Activated B cell treated with CpG ODN at 0.5 μM for 24 hours (primary cell): ENCODE results near the gene ELL. TPM values are rescaled to one million over a fixed set of nuclear protein-coding genes. Genes with fewer than 3 reads are reported as not detected.

Source experiments
- ATAC-seq: fragments of 200-7000 bp; cut with Tn5 transposase; one replicate; pipeline ENCODE4 v1.10.0; 2021; ENCODE audit warnings: low read depth, mild to moderate bottlenecking, moderate library complexity
- CTCF ChIA-PET: fragments of 350-600 bp; sonication (Branson Sonifier 250); formaldehyde crosslinking; loops from one replicate; lab custom pipeline; 2021; ENCODE audit warnings: antibody characterized with exemption; lab: Charles Lee
- POLR2A ChIA-PET: fragments of 350-600 bp; sonication (Branson Sonifier 250); formaldehyde crosslinking; loops from one replicate; lab custom pipeline; 2021; ENCODE audit warnings: antibody characterized with exemption; lab: Charles Lee
- DNase-seq: peaks from one replicate; pipeline ENCODE4 v3.0.0; 2022
- H3K27ac Mint-ChIP-seq: one replicate; pipeline ENCODE4 v1.8.0; 2020; ENCODE audit warnings: mixed read lengths
- H3K27me3 Mint-ChIP-seq: one replicate; pipeline ENCODE4 v1.8.0; 2021; ENCODE audit warnings: mixed read lengths
- H3K36me3 Mint-ChIP-seq: one replicate; pipeline ENCODE4 v1.8.0; 2021; ENCODE audit warnings: low read depth, mixed read lengths
- H3K4me1 Mint-ChIP-seq: one replicate; pipeline ENCODE4 v1.8.0; 2021; ENCODE audit warnings: mixed read lengths
- H3K4me3 Mint-ChIP-seq: one replicate; pipeline ENCODE4 v1.8.0; 2020; ENCODE audit warnings: mild to moderate bottlenecking, mixed read lengths
- H3K9me3 Mint-ChIP-seq: one replicate; pipeline ENCODE4 v1.8.0; 2020; ENCODE audit warnings: mixed read lengths
- intact Hi-C: fragments of 100-400 bp; cut with micrococcal nuclease; formaldehyde crosslinking; loops from one replicate; pipeline ENCODE4 v1.15.1; 2024
- total RNA-seq: library from RNA; stranded (reverse); gene quantifications from 2 replicates; pipeline ENCODE4 v1.2.3, GENCODE V29; 2022
- TF ChIP-seq, protein P1 (sequence below): fragments of 200-600 bp; IDR thresholded peaks from one replicate; pipeline ENCODE4 v1.8.0; 2022; ENCODE audit warnings: antibody characterized with exemption, mild to moderate bottlenecking

Gene ELL
- total RNA-seq, 1 donor from 2014 or later: 32.6 TPM

DNA sequence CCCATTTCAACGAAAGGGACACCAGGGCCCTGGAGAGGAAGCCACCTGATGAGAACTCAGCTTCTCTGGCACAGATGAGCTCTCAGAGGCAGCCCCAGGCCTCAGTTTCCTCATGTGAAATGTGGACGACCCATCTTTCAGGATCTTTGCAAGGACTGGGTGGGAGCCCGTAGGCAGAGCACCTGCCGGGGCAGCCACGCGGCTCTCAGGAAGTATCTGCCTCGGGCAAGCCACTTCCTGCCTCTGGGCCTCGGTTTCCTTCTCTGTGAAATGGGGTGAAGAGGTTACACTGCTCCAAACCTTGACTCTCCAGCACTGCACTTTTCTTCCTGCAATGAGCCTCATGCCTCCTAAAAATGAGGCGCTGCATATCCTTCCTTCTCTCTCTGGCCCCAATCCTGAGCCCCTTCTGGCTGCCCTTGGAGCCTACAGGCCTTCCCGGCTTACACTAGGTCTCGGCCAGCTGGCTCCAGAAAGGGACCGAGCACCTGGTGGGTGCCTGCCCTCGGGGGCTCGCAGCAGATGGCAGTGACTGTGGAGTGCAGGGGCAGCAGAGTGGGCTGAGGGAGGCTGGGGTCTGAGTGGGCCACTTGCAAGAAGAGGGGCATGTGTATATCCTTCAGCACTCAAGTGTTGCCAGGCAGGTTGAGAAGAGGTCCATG is 99.2 kb downstream of the ELL start:
- POLR2A ChIA-PET: interaction anchor here (0.5 to 7.2 kb wide), 2 partner anchors 97 to 142 kb away, joined by 3 to 47 read pairs; partner anchors contain the start of gene JUND
- CTCF ChIA-PET: interaction anchor here (0.6 kb wide), 1 partner anchor 11 kb away, joined by 4 read pairs; no protein-coding TSS in a partner anchor
- ATAC-seq (no peak), DNase-seq (no peak)
- no peak overlapping the region for H3K4me3 Mint-ChIP-seq
- TF ChIP-seq, protein P1, sequence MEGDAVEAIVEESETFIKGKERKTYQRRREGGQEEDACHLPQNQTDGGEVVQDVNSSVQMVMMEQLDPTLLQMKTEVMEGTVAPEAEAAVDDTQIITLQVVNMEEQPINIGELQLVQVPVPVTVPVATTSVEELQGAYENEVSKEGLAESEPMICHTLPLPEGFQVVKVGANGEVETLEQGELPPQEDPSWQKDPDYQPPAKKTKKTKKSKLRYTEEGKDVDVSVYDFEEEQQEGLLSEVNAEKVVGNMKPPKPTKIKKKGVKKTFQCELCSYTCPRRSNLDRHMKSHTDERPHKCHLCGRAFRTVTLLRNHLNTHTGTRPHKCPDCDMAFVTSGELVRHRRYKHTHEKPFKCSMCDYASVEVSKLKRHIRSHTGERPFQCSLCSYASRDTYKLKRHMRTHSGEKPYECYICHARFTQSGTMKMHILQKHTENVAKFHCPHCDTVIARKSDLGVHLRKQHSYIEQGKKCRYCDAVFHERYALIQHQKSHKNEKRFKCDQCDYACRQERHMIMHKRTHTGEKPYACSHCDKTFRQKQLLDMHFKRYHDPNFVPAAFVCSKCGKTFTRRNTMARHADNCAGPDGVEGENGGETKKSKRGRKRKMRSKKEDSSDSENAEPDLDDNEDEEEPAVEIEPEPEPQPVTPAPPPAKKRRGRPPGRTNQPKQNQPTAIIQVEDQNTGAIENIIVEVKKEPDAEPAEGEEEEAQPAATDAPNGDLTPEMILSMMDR: no peak
- no peaks in the 10 kb centered on the region for H3K36me3 Mint-ChIP-seq
- intact Hi-C loops: no loop called here
- H3K9me3 Mint-ChIP-seq: no peaks in the 10 kb centered on the region
- H3K27ac Mint-ChIP-seq: no peak overlapping the region
- H3K27me3 Mint-ChIP-seq: peaks cover 11% of the 10 kb centered on the region
- H3K4me1 Mint-ChIP-seq: peaks cover 56% of the 10 kb centered on the region

DNA sequence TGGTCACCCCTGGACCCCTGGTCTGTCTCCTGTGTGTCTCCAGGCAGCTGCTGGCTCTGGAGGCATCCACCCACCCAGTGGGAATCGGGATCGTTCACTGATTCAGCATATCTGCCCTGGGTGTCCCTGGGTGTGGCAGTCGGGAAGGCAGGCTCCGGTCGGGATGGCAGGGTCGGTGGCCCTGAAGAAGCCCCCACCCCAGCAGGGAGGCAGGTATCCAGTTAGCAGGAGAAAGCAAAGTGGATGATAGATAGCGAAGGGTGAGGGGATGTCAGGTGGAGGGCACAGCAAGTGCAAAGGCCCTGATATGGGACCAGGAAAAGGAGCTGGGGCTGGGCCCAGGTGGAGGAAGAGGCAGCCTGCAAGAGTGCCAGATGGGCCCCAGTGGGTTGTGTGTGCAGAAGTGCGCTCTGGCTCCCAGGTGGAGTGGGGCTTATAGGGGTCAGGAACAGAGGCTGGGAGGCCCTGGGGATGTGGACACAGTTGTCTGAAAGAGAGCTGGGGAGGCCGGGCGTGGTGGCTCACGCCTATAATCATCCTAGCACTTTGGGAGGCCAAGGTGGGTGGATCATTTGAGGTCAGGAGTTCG is 100.4 kb downstream of the ELL start:
- CTCF ChIA-PET: interaction anchor here (3.0 kb wide), 1 partner anchor 143 kb away, joined by 16 read pairs; no protein-coding TSS in a partner anchor
- Mint-ChIP-seq H3K27ac (no peak overlapping the region), H3K4me3 (no peak overlapping the region), H3K4me1 (peaks cover 64% of the 10 kb centered on the region), H3K27me3 (peaks cover 18% of the 10 kb centered on the region), H3K36me3 (no peaks in the 10 kb centered on the region), H3K9me3 (no peaks in the 10 kb centered on the region)
- TF ChIP-seq, protein P1: no peak
- no peak for ATAC-seq
- intact Hi-C loops: no loop called here
- POLR2A ChIA-PET: interaction anchor here (0.5 to 7.2 kb wide), 3 partner anchors 11 to 141 kb away, joined by 3 to 47 read pairs (median 11); partner anchors contain the start of gene JUND
- DNase-seq: no peak

DNA sequence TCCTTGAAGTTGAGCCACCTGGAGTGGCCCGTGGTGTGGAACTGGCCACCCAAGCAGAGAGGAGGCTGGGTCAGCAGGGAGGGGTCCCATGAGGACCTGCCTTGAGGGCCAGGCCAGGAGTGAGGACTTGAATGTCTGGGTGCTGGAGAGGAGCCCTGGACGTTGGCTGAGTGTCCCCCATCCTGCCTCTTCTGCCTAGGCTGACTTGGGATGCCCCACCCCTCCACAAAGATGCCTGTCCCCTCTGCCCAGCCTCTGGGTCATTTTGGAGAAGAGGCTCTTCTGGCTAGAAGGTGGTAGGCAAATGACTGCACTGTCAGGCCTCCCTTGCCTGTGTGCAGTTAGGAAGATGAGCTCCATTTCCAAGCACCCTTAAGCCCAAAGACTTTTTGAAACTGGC is 100.9 kb downstream of the ELL start:
- peaks cover 24% of the 10 kb centered on the region for H3K27me3 Mint-ChIP-seq
- no peak overlapping the region for H3K27ac Mint-ChIP-seq
- peak overlapping the region; percentile 32 for H3K4me3 Mint-ChIP-seq
- DNase-seq: no peak
- ChIA-PET POLR2A (interaction anchor here (0.5 to 7.2 kb wide), 4 partner anchors 11 to 141 kb away, joined by 3 to 47 read pairs (median 7); partner anchors contain the start of gene JUND), CTCF (interaction anchor here (3.0 kb wide), 1 partner anchor 142 kb away, joined by 16 read pairs; no protein-coding TSS in a partner anchor)
- no peak for ATAC-seq
- H3K36me3 Mint-ChIP-seq: no peaks in the 10 kb centered on the region
- H3K9me3 Mint-ChIP-seq: no peaks in the 10 kb centered on the region
- intact Hi-C loops: no loop called here
- TF ChIP-seq, protein P1: no peak
- H3K4me1 Mint-ChIP-seq: peaks cover 65% of the 10 kb centered on the region

DNA sequence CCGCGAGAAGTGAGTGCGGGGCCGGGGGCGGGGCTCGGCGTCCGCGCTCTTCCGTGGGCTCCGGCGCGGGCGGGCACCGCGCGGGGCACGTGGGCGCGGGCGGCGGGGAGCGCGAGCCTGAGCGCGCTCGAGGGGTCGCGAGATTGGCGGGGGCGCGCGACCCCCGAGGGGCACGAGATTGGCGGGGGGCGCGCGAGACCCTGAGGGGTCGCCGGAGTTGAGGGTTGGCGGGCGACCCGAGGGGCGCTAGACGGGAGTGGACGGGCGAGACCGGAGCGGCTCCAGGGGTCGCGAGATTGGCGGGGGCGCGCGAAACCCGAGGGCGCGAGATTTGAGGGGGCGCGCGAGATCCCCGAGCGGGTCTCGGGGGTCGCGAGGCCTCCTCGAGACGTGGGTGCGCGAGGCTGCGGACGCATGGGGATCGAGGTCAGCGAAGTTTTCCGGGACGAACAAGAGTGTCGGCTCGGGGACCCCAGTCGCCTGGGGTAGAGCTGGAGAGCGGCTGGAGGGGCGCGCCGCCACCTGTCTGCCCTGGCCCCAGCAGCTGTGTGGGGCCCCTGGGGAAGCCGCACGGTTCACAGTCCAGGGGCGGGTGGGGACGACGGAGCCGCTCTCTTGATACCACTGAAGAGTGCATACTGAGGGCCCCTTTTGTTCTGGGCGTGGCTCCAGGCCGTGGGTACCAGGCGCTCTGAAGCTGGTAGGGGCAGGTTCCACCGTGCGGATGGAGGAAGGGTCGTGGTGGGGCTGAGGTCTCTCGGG is 102.0 kb downstream of the ELL start:
- Mint-ChIP-seq H3K27me3 (peaks cover 29% of the 10 kb centered on the region), H3K4me3 (peak overlapping the region; percentile 77), H3K27ac (no peak overlapping the region), H3K4me1 (peaks cover 68% of the 10 kb centered on the region), H3K36me3 (no peaks in the 10 kb centered on the region), H3K9me3 (no peaks in the 10 kb centered on the region)
- ChIA-PET CTCF (interaction anchor here (0.6 to 6.8 kb wide), 9 partner anchors 9 to 215 kb away, joined by 3 to 59 read pairs (median 4); no protein-coding TSS in a partner anchor), POLR2A (interaction anchor here (0.7 to 7.2 kb wide), 8 partner anchors 9 to 140 kb away, joined by 3 to 47 read pairs (median 8); partner anchors contain the start of genes ISYNA1 and JUND)
- peak; percentile 41 for ATAC-seq
- no peak for DNase-seq
- TF ChIP-seq, protein P1: no peak
- intact Hi-C loops: loop anchor here (1.0 to 10.0 kb wide), 4 partner anchors 8 to 475 kb away; partner anchors contain the start of gene PGPEP1
